ENCODE measurements around the gene MB.

GRCh38 chr22:35645646-35646045 lies 28.5 kb upstream of the MB start:
- TF ChIP-seq CTCF (IDR thresholded peaks at IDR 0.05) (no peak), POLR2A (IDR thresholded peaks at IDR 0.05) (no peak), EP300 (IDR thresholded peaks at IDR 0.05) (no peak)
